Neural progenitor cell (in vitro differentiated cells): ENCODE results near the gene AOC3.

ENCODE experiments used
- CTCF ChIP-seq: fragments of 200-600 bp; sonication (generic); IDR thresholded peaks from 2 replicates; pipeline ENCODE4 v1.5.1; 2017; ENCODE audit warnings: antibody characterized with exemption, mild to moderate bottlenecking
- EZH2 ChIP-seq: fragments of 200-600 bp; sonication (generic); IDR thresholded peaks from 2 replicates; pipeline ENCODE4 v1.6.1; 2017; ENCODE audit warnings: antibody characterized with exemption, mild to moderate bottlenecking, moderate library complexity
- EZH2phosphoT487 ChIP-seq: fragments of 200-600 bp; sonication (generic); IDR thresholded peaks from 2 replicates; pipeline ENCODE4 v1.6.1; 2017; ENCODE audit warnings: antibody characterized with exemption

GRCh38 chr17:42906772-42907446 lies 55.9 kb downstream of the AOC3 start:
- TF ChIP-seq CTCF (no peak), EZH2phosphoT487 (no peak), EZH2 (no peak)
